ENCODE results near the gene SERPINA5. TPM values are rescaled to one million over a fixed set of nuclear protein-coding genes. Genes with fewer than 3 reads are reported as not detected.

SERPINA5 gene
- total RNA-seq, result 1 to 10 TPM; 2.3 to 8.4 (median 3.7) TPM

GRCh38 chr14:94581127-94581999 lies at the start of gene SERPINA5:
Gene SERPINA5, plus strand, starts transcription at chr14:94581426. Its CDS starts 5,937 bp downstream, at chr14:94587363.
- 27 to 36% methylated on average over 3 to 4 of the region's 18 CpGs for WGBS, 2 donors (ENCODE audit: low coverage in 1 of 2)
- H3K27ac ChIP-seq, result peak within 1 kb of the TSS in 3 of 4 donors; percentile 24 to 41 (median 35)
- ATAC-seq, result peak; percentile 54

GRCh38 chr14:94532447-94532846 lies 48.8 kb upstream of the SERPINA5 start:
- no peaks in the 10 kb centered on the region for H3K36me3 ChIP-seq
- whole genome bisulfite sequencing, 2 donors (ENCODE audit: low coverage in 1 of 2), result 53 to 71% methylated on average over 2 of the region's 2 CpGs
- no peak for ATAC-seq

More at GRCh38 chr14:94581127-94581999, at the start of gene SERPINA5:
- Histone ChIP-seq H3K36me3 (no peaks in the 10 kb centered on the region), H3K9me3 (no peaks in the 10 kb centered on the region), H3K4me3 (no peak within 1 kb of the TSS), H3K27me3 (peaks cover 17% of the 10 kb centered on the region), H3K4me1 (peaks cover 0 to 23% (median 3%) of the 10 kb centered on the region in 3 donors)
- TF ChIP-seq POLR2A (IDR thresholded peaks at IDR 0.05), result no peak
- TF ChIP-seq POLR2AphosphoS5 (IDR thresholded peaks at IDR 0.05), result no peak
- no peak for TF ChIP-seq EP300 (IDR thresholded peaks at IDR 0.05)
- no peak for TF ChIP-seq CTCF (IDR thresholded peaks at IDR 0.05)

GRCh38 chr14:94535506-94535905 lies 45.7 kb upstream of the SERPINA5 start:
- ATAC-seq, result no peak
- Histone ChIP-seq H3K4me3 (no peak overlapping the region), H3K36me3 (no peaks in the 10 kb centered on the region), H3K27ac (no peak overlapping the region), H3K27me3 (peaks cover 62% of the 10 kb centered on the region), H3K9me3 (peaks cover 0 to 9% (median 0%) of the 10 kb centered on the region in 3 donors), H3K4me1 (no peaks in the 10 kb centered on the region)
- TF ChIP-seq POLR2AphosphoS5 (IDR thresholded peaks at IDR 0.05) (no peak), EP300 (IDR thresholded peaks at IDR 0.05) (no peak), CTCF (IDR thresholded peaks at IDR 0.05) (no peak), POLR2A (IDR thresholded peaks at IDR 0.05) (no peak)
- WGBS, 2 donors (ENCODE audit: low coverage in 1 of 2), result 69 to 100% methylated on average over 1 to 3 of the region's 3 CpGs

More at GRCh38 chr14:94532447-94532846, 48.8 kb upstream of the SERPINA5 start:
- H3K4me1 ChIP-seq, result no peaks in the 10 kb centered on the region
- peaks cover 46% of the 10 kb centered on the region for H3K27me3 ChIP-seq
- no peak overlapping the region for H3K27ac ChIP-seq
- peaks cover 0 to 15% (median 0%) of the 10 kb centered on the region in 3 donors for H3K9me3 ChIP-seq
- TF ChIP-seq CTCF (IDR thresholded peaks at IDR 0.05), result no peak
- TF ChIP-seq EP300 (IDR thresholded peaks at IDR 0.05), result no peak
- no peak for TF ChIP-seq POLR2AphosphoS5 (IDR thresholded peaks at IDR 0.05)
- TF ChIP-seq POLR2A (IDR thresholded peaks at IDR 0.05), result no peak
- H3K4me3 ChIP-seq, result no peak overlapping the region

GRCh38 chr14:94536836-94537235 lies 44.4 kb upstream of the SERPINA5 start:
- Histone ChIP-seq H3K9me3 (peaks cover 0 to 9% (median 0%) of the 10 kb centered on the region in 3 donors), H3K4me1 (no peaks in the 10 kb centered on the region), H3K4me3 (no peak overlapping the region), H3K27ac (no peak overlapping the region), H3K27me3 (peaks cover 55% of the 10 kb centered on the region), H3K36me3 (no peaks in the 10 kb centered on the region)
- 43 to 92% methylated on average over 2 of the region's 2 CpGs for WGBS, 2 donors (ENCODE audit: low coverage in 1 of 2)
- TF ChIP-seq CTCF (IDR thresholded peaks at IDR 0.05), result no peak
- TF ChIP-seq EP300 (IDR thresholded peaks at IDR 0.05), result no peak
- TF ChIP-seq POLR2A (IDR thresholded peaks at IDR 0.05), result no peak
- TF ChIP-seq POLR2AphosphoS5 (IDR thresholded peaks at IDR 0.05), result no peak
- no peak for ATAC-seq

All from gastroesophageal sphincter (tissue), 4 donors.